ENCODE results near the gene ALOX15. TPM values are rescaled to one million over a fixed set of nuclear protein-coding genes. Genes with fewer than 3 reads are reported as not detected.
A peak's percentile ranks its signal among the peaks of the same experiment; 100 is the strongest.

ALOX15 gene
- total and polyA plus RNA-seq, 10 donors: 0.04 to 2.6 (median 0.70) TPM; not detected in 1

GRCh38 chr17:4584917-4585637 is 56.4 kb downstream of the ALOX15 start:
- no peaks in the 10 kb centered on the region for H3K36me3 ChIP-seq
- DNase-seq: peak; percentile 64
- H3K9me3 ChIP-seq: no peaks in the 10 kb centered on the region
- H3K4me1 ChIP-seq: peaks cover 6 to 21% (median 16%) of the 10 kb centered on the region in 6 donors
- intact Hi-C loops (cut with DNase I; ENCODE audit: low total_unique reads): no loop called here
- H3K27ac ChIP-seq: no peak overlapping the region
- peaks cover 4 to 60% (median 33%) of the 10 kb centered on the region in 7 donors for H3K27me3 ChIP-seq (replicated peaks in 1 of 7)
- peak overlapping the region in 7 of 8 donors; percentile 37 to 70 (median 49) for H3K4me3 ChIP-seq
- WGBS, 5 donors: 27 to 44% (median 38%) methylated on average over 26 to 57 of the region's 57 CpGs
- no peak for TF ChIP-seq POLR2A (IDR thresholded peaks at IDR 0.05)
- no peak for TF ChIP-seq POLR2AphosphoS5 (IDR thresholded peaks at IDR 0.05)
- TF ChIP-seq CTCF (IDR thresholded peaks at IDR 0.05 in 8 of 11, conservative IDR thresholded peaks at IDR 0.05 in 3 of 11): no peak

DNA sequence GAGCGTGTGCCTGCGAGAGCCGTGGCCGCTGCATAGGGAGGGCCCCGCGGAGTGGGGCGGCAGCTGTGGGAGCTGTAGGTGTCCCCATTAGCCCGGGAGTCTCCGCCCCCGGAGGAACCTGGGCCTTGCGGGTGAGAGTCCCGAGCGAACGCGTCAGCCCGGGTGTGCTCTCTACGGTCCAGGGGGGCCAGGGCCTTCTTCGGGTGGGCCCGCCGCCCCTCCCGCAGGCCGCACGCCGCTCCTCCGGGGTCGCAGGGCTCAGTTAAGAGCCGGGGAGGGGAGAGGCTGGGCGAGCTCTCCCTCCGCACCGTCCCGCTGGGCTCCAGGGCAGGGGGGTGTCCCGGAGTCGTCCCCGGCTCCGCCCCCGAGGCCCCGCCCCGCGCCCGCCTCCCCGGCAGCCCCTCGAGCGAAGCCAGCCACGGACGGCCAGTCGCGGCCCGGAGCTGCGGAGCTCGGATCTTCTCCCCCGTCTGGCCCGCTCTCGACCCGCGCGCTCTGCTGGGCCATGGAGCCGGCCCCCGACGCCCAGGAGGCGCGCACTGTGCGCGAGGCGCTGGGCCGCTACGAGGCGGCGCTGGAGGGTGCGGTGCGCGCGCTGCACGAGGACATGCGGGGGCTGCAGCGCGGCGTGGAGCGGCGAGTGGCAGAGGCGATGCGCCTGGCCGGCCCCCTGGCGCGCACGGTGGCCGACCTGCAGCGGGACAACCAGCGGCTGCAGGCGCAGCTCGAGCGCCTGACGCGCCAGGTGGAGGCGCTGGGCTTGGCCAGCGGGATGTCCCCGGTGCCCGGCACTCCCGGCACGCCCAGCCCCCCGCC is 57.2 kb downstream of the ALOX15 start, which contains the start of gene SMTNL2:
SMTNL2 (plus strand) TSS at position 429 of the 816 bp plus-strand sequence; CDS start at position 506, 77 bp downstream.
- TF ChIP-seq POLR2A (IDR thresholded peaks at IDR 0.05): no peak
- TF ChIP-seq POLR2AphosphoS5 (IDR thresholded peaks at IDR 0.05): peak in 2 of 3 donors; percentile 8 to 40
- peak in 1 of 11 experiments; percentile 5 for TF ChIP-seq CTCF (IDR thresholded peaks at IDR 0.05 in 8 of 11, conservative IDR thresholded peaks at IDR 0.05 in 3 of 11)
- Histone ChIP-seq H3K4me1 (peaks cover 6 to 21% (median 16%) of the 10 kb centered on the region in 6 donors), H3K36me3 (no peaks in the 10 kb centered on the region), H3K27me3 (replicated peaks in 1 of 7) (peaks cover 4 to 60% (median 33%) of the 10 kb centered on the region in 7 donors), H3K4me3 (peak within 1 kb of the TSS; percentile 21 to 70 (median 46)), H3K27ac (no peak within 1 kb of the TSS), H3K9me3 (no peaks in the 10 kb centered on the region)
- DNase-seq: peak; percentile 75
- 1 to 3% (median 1%) methylated on average over 30 to 100 of the region's 100 CpGs for WGBS, 5 donors
- intact Hi-C loops (cut with DNase I; ENCODE audit: low total_unique reads): no loop called here

DNA sequence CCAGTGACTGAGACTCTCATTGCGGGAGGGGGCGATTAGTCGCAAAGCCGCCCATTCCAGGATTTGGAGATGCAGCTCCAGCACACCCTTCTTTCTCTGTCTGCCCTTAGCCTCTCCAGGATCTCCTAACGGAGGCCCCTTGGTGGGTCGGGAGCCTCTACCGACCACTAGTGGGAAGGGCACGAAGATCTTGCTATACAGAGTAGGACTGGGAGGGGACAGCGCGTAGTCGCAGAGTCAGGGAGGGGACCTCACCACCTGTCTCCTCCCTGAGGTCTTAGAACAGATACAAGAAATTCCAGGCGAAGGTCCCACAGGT is 57.7 kb downstream of the ALOX15 start:
- intact Hi-C loops (cut with DNase I; ENCODE audit: low total_unique reads): no loop called here
- 24 to 34% (median 31%) methylated on average over 8 to 12 of the region's 12 CpGs for WGBS, 5 donors
- peak overlapping the region; percentile 21 to 70 (median 46) for H3K4me3 ChIP-seq

More for the DNA sequence above, 57.7 kb downstream of the ALOX15 start:
- no peaks in the 10 kb centered on the region for H3K9me3 ChIP-seq
- peak; percentile 62 for DNase-seq
- H3K27me3 ChIP-seq (replicated peaks in 1 of 7): peaks cover 4 to 54% (median 33%) of the 10 kb centered on the region in 7 donors
- H3K4me1 ChIP-seq: peaks cover 6 to 21% (median 16%) of the 10 kb centered on the region in 6 donors
- H3K27ac ChIP-seq: no peak overlapping the region
- TF ChIP-seq CTCF (IDR thresholded peaks at IDR 0.05 in 8 of 11, conservative IDR thresholded peaks at IDR 0.05 in 3 of 11) (peak in 1 of 11 experiments; percentile 34), POLR2A (IDR thresholded peaks at IDR 0.05) (no peak), POLR2AphosphoS5 (IDR thresholded peaks at IDR 0.05) (no peak)
- H3K36me3 ChIP-seq: no peaks in the 10 kb centered on the region

Measured in spleen (tissue), 11 donors.